PC-9 (cell line): ENCODE results near the gene BRK1. TPM values are rescaled to one million over a fixed set of nuclear protein-coding genes. Genes with fewer than 3 reads are reported as not detected.
"Not testable (repeated sequence)": the region's sequence is repeated elsewhere in the genome, so short reads cannot be mapped to it uniquely, and the experiment has no call there.

Source experiments
- BruUV-seq: library from RNA; stranded (reverse); fragments of 400-500 nt; replicated peaks from 2 replicates; lab custom pipeline; 2021; lab: Mats Ljungman, UMichigan
- CTCF ChIA-PET: fragments of 300-600 bp; sonication (Branson Sonifier 250); formaldehyde crosslinking; loops from one replicate; lab custom pipeline; 2022; ENCODE audit warnings: antibody characterized with exemption; lab: Charles Lee
- POLR2A ChIA-PET: fragments of 300-600 bp; sonication (Branson Sonifier 250); formaldehyde crosslinking; loops from one replicate; lab custom pipeline; 2022; ENCODE audit warnings: antibody characterized with exemption; ENCODE audit not compliant: unreplicated experiment; lab: Charles Lee
- DNase-seq, 2 experiments: peaks; one replicate each; pipeline versions ENCODE4 v3.0.0 to v3.0.0-alpha.2; 2015 to 2022; ENCODE audit warnings: mixed read lengths in 1 of 2
- H2AFZ ChIP-seq: fragments of 200-600 bp; sonication (generic); 2 replicates; pipeline ENCODE4 v1.8.1; 2017; ENCODE audit warnings: antibody characterized with exemption
- H3F3A ChIP-seq: fragments of 200-600 bp; sonication (generic); 2 replicates; pipeline ENCODE4 v1.8.1; 2017; ENCODE audit warnings: antibody characterized with exemption, mild to moderate bottlenecking, low read depth; ENCODE audit not compliant: insufficient read depth
- H3K27ac ChIP-seq: fragments of 200-600 bp; sonication (generic); 2 replicates; pipeline ENCODE4 v1.6.1; 2016; ENCODE audit warnings: mixed run types
- H3K27me3 ChIP-seq: fragments of 200-600 bp; sonication (generic); 2 replicates; pipeline ENCODE4 v1.6.1; 2016; ENCODE audit warnings: low read depth, mixed run types; ENCODE audit not compliant: insufficient read depth
- H3K36me3 ChIP-seq: fragments of 200-600 bp; sonication (generic); 2 replicates; pipeline ENCODE4 v1.6.1; 2016; ENCODE audit warnings: low read depth, mixed run types
- H3K4me1 ChIP-seq: fragments of 200-600 bp; sonication (generic); replicated peaks from 2 replicates; pipeline ENCODE4 v1.6.1; 2016; ENCODE audit warnings: mixed run types; ENCODE audit not compliant: insufficient read depth
- H3K4me2 ChIP-seq: fragments of 200-600 bp; sonication (generic); 2 replicates; pipeline ENCODE4 v1.6.1; 2017; ENCODE audit warnings: mixed run types
- H3K4me3 ChIP-seq: fragments of 200-600 bp; sonication (generic); 2 replicates; pipeline ENCODE4 v1.6.1; 2016; ENCODE audit warnings: mixed run types
- H3K79me2 ChIP-seq: fragments of 200-600 bp; sonication (generic); 2 replicates; pipeline ENCODE4 v1.6.1; 2017; ENCODE audit warnings: low read depth, mixed run types
- H3K9me2 ChIP-seq: fragments of 200-600 bp; sonication (generic); 2 replicates; pipeline ENCODE4 v1.8.1; 2017; ENCODE audit warnings: mild to moderate bottlenecking; ENCODE audit not compliant: insufficient read depth
- H3K9me3 ChIP-seq: fragments of 200-600 bp; sonication (generic); 2 replicates; pipeline ENCODE4 v1.8.1; 2016; ENCODE audit warnings: low read depth; ENCODE audit not compliant: insufficient read depth
- H4K20me1 ChIP-seq: fragments of 200-600 bp; sonication (generic); 2 replicates; pipeline ENCODE4 v1.8.1; 2017; ENCODE audit not compliant: insufficient read depth
- intact Hi-C: fragments of 100-400 bp; cut with micrococcal nuclease; formaldehyde crosslinking; loops from one replicate; pipeline ENCODE4 v1.10.0; 2022; ENCODE audit not compliant: unreplicated experiment
- total RNA-seq: library from RNA; stranded (reverse); gene quantifications from 2 replicates; pipeline ENCODE4 v1.2.3, GENCODE V29; 2021

The BRK1 gene
- total RNA-seq, 1 experiment from 2014 or later = 109 TPM

- H3K36me3 ChIP-seq, BruUV-seq, H2AFZ ChIP-seq, H3K27me3 ChIP-seq, DNase-seq, H3K4me2 ChIP-seq, H3K9me3 ChIP-seq, H4K20me1 ChIP-seq, H3K4me3 ChIP-seq, intact Hi-C loops, H3K27ac ChIP-seq, H3K9me2 ChIP-seq: not testable (repeated sequence)
- ChIA-PET POLR2A (interaction anchor here (0.6 kb wide), 1 partner anchor 23 kb away, joined by 9 read pairs; no protein-coding TSS in a partner anchor), CTCF (interaction anchor here (0.6 to 0.7 kb wide), 2 partner anchors 15 to 61 kb away, joined by 3 to 14 read pairs; no protein-coding TSS in a partner anchor)
- Histone ChIP-seq H3F3A (peaks cover 18% of the 10 kb centered on the region; the same call in 1 of the 2 replicates), H3K4me1 (peaks cover 20% of the 10 kb centered on the region), H3K79me2 (peaks cover 29% of the 10 kb centered on the region)
Observed at GRCh38 chr3:10176150-10176549, 60.7 kb downstream of the BRK1 start.

Other genes starting within 250 kb of the BRK1 start
- 0.37 TPM in 1 of 2 replicates, not detected in the other for gene CIDEC, start 235.4 kb upstream of the BRK1 start, total RNA-seq
- 46.7 and 52.4 TPM in 2 replicates for gene JAGN1, start 225.1 kb upstream of the BRK1 start, total RNA-seq
- 22.7 and 23.8 TPM in 2 replicates for gene IL17RE, start 212.8 kb upstream of the BRK1 start, total RNA-seq
- 45.0 and 54.6 TPM in 2 replicates for gene IL17RC, start 198.6 kb upstream of the BRK1 start, total RNA-seq
- gene CRELD1, start 181.8 kb upstream of the BRK1 start, total RNA-seq = 30.7 TPM in 2 replicates
- gene PRRT3, start 163.3 kb upstream of the BRK1 start, total RNA-seq = 0.90 and 0.93 TPM in 2 replicates
- gene EMC3, start 128.8 kb upstream of the BRK1 start, total RNA-seq = 36.1 and 57.5 TPM in 2 replicates
- gene FANCD2, start 89.2 kb upstream of the BRK1 start, total RNA-seq = 35.7 and 52.2 TPM in 2 replicates
- not detected in 2 replicates for gene FANCD2OS, start 7.4 kb upstream of the BRK1 start, total RNA-seq
- gene VHL, start 26.1 kb downstream of the BRK1 start, total RNA-seq = 50.2 and 52.4 TPM in 2 replicates
- gene IRAK2, start 49.2 kb downstream of the BRK1 start, total RNA-seq = 2.6 and 2.7 TPM in 2 replicates
- gene TATDN2, start 132.8 kb downstream of the BRK1 start, total RNA-seq = 27.3 and 34.0 TPM in 2 replicates
- gene GHRL, start 177.3 kb downstream of the BRK1 start, total RNA-seq = 0.48 TPM in 1 of 2 replicates, not detected in the other
- 113 and 121 TPM in 2 replicates for gene SEC13, start 205.4 kb downstream of the BRK1 start, total RNA-seq